ENCODE measurements around the gene TJP1.
"Not testable (repeated sequence)": the region's sequence is repeated elsewhere in the genome, so short reads cannot be mapped to it uniquely, and the experiment has no call there.

Gene TJP1

DNA sequence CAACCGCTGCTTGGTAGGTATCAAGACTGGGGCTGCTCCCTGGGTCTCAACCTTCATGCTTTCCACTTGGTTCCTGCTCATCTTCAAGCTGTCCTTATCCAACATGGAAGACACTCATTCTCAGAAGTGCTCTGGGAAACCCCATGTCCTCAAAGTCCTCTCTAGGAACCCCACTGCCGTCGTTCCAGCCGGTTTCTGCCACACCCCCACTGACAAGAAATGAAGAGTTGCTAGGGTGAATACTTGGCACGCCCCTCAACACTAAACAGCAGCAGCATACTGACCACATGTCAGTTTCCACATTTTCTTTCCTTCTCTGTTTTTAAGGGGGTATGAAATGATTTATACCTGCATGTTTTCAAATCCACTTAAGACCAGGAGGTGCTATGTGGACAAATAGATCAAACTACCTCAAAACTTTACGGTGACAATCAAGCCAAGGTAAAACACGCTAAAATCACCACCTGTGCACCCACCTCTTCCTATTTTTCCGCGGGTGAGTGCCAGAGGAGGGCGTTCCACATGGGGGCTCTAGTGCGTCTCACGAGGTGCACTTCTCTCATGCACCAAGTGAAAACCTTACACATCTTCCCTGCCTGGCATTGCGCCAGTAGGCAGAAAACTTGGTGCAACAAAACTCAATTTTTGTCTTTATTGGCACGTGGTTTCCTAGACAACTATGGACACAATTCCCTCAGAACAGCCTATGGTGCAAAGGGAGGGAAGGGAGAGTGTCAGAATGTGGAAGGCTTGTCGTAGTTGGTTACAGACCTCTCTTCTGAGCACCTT lies 125.1 kb downstream of the TJP1 start:
- no peak for DNase-seq

DNA sequence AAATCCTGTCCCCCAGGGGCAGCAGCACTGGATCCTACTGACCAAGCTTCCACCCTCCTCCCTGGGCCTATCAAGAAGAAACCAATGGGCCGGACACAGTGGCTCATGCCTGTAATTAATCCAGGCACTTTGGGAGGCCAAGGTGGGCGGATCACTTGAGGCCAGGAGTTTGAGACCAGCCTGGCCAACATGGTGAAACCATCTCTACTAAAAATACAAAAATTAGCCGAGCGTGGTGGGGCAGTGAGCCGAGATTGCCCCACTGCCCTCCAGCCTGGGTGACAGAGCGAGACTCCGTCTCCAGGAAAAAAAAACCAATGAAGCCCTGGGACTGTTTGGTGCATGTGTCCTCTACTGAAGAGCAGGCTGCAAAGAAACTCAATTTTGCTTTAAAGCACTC lies 125.8 kb downstream of the TJP1 start:
- not testable (repeated sequence) for DNase-seq

DNA sequence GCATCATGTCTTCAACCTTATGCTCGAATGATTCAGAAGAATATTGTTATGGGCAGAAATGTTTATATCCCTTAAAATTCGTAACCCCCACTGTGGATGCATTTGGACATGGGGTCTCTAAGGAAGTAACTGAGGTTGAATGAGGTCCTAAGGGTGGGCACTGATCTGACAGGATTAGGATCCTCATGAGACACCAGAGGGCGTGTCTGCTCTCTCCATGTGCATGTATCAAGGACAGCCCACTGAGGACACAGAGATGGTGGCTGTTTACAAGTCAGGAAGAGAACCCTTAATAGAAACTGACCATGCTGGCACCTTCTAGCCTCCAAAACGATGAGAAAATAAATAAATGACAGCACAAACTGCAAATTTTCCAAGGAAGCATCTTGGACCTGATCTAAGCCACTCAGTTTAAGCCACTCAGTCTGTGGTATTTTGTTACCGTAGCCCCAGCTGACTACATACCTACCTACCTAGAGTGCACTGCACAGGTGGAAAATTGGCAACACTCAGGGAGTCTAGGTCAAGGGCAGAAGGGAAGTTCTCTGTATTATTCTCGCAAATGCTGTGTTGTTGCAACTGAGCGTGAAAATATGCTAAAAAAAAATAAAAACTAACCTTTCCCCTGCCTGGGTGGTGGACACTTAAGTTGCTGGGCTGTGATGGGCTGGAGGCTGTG lies 126.6 kb downstream of the TJP1 start:
- DNase-seq: no peak

DNA sequence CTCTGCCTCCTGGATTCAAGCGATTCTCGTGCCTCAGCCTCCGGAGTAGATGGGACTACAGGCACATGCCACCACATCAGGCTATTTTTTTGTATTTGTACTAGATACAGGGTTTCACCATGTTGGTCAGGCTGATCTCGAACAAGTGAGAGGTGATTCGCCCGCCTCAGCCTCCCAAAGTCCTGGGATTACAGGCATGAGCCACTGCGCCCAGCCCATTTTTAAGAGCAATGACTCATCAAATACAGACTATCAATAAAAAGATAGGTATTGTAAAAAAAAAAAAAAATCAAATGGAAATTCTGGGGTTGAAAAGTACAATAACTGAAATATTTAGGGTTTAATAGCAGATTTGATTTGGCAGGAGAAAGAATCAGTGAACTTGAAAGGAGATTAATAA lies 129.0 kb downstream of the TJP1 start:
- no peak for DNase-seq

DNA sequence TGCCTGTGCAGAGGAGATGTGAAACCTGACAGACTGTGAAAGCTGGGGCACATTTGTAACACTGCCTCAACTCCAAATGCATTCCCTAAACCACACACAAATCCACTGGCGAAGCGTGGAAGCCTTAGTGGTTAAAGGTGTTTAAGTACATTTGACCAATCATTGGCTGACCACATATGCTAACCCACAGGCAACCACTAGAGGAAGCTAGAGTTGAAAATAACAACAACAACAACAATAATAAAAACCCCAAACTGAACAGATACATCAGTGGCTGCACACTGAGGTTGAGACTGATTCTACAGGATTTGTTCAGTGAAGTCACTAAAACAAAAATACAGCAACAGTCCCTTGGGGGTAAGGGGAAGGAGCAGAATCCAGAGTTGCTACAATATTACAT lies 129.7 kb downstream of the TJP1 start:
- no peak for DNase-seq

DNA sequence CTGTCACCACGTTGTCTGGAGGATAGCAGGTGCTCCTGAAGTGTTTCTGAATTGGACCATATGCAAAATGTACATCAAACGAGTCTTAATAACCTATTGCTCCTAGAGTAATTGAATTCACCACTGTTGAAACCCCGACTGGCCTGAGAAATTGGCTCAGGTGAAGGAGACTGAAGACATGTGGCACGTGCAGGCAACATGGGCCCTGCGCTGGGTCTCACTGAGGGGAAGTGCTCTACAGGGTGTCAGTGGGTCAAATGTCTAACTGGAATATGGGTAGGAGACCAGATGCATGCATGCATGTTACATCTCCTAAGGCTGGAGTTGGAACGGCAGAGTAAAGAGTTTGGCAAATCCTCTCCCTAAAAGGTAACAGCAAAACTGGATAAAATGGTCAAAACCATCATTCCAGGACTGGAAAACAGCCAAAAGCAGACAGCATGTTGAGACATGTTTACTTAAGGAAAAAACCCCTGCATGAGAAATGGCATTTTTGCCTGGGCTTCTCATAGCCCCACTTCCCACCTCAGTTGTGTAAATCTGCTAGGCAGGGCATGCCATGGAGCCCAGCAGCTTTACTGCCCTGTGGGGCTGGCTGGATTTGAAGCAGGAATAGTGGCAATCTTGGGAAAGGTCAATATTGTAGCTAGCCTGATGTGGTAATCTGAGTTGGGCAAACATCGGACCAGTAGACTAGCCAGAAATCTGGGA lies 131.3 kb downstream of the TJP1 start:
- peak; percentile 43 for DNase-seq

DNA sequence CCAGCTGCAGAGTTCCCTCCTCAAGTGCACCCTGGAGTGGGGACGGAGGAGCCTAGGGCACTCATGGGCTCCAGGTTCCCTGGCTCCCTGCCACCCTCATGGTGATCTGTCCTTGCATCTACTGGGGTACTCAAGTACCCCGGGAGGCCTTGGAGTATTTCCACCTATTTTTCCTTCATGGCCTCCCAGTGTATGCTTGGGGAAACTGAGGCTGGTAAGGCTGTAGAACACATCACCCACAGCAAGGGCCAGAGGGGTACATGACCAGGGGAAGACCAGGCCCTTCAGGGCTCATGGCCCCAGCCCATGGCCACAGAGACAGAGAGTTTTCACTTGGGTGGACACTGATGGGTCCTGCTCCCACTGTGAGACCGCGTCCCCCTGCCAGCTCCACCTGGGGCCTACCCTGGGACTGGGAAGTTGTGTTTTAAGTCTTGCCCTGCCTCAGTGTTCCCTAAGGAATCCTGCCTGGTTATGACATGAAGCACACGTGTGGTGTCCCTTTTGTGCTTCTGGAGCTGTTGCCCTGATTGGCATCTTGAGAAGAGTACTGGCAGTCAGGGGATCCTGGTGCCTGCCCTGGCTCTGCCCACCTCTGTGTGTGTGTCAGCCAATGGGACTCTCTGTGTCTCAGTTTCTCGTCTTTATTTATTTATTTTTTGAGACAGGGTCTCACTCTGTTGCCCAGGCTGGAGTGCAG lies 132.8 kb downstream of the TJP1 start:
- no peak for DNase-seq

DNA sequence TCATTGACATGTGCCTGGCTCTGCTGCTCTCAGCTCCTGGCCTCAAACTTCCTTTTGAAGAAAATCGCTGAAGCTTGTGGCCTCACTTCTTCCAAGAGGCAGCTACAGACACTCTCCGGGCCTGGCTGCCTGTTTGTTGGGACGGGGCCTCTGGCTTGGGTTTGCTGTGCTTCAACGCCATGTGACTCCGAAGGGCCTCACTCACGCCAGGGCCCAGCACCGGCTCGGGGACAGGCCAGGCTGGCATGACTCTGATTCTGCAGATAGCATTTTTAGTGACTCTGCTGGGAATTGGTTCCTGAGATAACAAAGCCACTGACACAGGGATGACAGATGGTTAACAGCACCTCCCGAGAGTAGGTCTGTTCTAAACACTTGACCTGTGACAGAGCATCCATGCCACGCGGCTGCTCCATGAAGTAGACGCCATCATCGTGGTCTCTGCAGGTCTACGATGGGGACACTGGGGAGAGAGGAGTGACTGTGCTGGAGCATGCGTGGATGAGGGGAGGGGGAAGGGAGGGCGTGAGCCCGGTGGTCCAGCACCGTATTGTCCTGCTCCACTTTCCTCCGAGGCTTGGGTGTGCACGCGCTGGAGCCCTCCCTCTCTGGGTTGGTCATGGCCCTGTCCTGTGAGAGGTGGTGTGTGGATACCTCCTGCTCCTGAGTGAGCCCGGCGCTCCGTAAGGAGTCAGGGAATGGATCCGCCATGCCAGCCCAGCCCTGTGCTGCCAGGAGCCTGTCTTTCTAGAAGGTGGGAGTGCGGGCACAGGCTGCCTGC lies 133.6 kb downstream of the TJP1 start:
- no peak for DNase-seq

DNA sequence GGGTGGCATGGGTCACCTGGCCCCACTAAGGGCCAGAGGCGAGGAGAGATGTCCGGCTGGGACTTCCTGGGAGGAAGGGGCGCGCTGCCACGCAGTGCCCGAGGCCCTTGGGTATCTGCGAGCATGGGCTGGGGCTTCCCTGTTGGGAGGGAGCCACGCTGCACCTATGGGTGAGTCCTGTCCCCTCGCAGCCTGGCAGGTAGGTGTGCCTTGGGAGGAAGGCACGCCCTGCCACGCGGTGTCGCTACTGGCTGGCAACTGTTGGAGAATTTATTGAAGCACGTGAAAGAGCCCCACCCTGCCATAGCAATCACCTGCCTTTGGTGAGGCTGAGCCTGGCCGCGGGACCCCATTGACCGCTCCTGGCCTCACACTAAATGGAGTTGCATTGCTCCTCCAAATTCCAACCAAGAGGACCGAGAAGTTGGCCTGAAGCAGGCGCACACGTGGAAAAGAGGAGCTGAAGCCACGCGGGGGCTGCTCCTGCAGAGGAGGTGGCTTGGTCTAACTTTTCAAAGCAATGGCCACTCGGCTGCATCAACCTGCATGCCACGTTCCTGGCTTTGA lies 134.2 kb downstream of the TJP1 start:
- DNase-seq: no peak

DNA sequence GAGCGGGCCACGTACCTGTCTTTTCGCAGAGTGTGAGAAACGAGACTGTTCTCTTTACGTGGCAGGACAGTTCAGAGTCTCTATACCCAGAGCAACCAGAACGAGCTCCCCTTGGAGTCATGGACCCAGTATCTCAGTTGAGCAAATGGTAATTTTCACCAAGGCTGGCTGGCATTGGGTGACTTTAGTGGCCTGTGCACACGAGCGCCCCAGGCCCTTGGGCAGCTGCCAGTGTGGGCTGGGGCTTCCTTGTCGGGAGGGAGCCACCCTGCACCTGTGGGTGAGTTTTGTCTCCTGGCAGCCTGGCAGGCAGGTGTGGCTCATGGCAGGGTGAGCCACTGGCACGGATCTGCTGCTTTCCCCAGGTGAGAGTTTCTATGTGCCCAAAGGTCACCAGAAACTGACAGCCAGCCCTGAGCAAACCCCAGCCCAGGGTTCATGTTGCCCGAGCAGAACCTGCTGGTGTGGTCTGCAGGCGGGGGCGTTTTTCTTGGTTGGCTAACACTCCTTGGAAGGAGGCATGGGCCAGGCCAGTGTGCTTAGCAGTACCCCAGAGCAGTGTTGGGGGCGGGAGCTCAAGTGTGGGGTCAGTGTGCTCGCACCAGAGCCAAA lies 135.0 kb downstream of the TJP1 start:
- DNase-seq: no peak

DNA sequence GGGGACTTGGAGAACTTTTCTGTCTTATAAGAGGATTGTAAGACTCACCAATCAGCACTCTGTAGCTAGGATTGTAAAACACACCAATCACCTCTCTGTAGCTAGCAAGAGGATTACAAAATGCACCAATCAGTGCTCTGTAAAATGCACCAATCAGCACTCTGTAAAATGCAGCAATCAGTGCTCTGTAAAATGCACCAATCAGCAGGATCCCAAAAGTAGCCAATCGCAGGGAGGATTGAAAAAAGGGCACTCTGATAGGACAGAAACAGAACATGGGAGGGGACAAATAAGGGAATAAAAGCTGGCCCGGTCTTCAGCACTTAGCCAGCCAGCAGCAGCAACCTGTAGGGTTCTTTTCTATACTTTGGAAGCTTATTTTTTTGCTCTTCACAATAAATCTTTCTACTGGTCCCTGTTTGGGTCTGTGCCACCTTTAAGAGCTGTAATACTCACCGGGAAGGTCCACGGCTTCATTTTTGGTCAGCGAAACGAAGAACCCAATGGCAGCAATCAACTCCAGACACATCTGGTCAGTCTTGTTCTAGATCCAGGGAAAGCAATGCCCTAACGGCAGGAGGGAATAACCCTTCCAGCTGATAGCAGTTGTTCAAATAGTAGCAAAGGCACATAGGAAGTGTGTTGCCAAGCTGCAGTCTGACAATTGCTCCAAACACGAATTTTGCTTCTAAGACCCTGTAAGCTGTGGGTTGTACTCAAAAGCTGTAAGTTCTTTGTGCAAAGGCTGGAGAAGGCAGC lies 135.6 kb downstream of the TJP1 start:
- DNase-seq: no peak

DNA sequence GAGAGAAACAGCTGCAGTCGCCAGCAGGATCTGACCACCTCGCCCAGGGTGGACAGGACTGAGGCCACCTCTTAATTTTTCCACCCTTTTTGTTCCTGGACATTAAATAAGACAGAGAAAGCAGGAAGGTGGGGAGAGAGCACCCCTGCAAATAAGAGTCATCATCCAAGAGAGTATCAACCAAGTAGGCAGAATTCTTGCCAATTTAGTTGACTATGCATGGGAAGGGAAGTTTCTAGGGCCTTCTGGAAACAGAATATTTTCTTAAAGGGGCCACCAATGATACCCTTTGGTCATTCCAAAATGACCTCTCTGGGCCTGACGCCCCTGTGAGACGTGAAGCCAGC lies 136.2 kb downstream of the TJP1 start:
- no peak for DNase-seq

DNA sequence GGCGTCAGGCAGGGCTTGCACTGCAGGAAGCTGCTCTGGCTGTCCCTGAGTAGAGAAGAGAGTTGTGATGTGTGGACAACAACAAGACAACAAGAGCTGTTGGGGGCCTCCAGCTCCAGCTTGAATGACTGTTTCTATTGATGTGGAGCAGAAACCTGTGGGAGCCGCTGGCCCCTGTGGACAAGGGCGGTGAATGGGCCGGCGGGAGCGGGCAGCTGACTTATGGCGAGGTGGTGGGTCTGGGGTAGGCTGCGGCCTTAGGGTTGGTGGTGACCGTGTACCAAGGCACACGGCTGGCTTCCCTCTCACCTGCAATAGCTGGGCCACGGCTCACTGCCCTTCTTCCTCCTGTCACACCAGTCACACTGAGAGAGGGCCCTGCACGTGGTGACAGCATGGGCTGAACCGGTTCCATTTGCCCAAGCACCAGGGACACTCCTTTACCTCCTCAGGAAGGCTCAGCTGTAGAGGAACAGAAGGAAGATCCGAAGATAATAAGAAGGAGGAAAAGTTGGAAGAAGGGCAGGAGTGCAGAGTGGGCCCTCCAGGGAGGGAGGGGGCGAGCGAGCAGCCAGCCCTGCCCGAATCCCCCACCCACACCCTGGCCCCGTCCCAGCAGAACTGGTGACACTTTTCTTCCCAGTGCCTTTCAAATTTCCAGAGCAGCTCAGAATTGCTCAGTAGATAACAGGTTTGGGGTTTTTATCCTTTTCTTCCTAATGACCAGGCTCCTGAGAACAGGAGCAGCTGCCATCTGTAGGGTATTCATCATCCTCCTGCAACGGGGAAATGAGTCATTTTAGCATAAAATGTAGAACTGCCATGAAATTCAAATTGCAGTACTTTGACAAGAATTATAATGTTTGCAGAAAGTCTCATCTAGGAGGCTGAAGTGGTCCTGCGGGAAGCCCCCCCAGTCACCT lies 136.9 kb downstream of the TJP1 start:
- DNase-seq: peak; percentile 69

DNA sequence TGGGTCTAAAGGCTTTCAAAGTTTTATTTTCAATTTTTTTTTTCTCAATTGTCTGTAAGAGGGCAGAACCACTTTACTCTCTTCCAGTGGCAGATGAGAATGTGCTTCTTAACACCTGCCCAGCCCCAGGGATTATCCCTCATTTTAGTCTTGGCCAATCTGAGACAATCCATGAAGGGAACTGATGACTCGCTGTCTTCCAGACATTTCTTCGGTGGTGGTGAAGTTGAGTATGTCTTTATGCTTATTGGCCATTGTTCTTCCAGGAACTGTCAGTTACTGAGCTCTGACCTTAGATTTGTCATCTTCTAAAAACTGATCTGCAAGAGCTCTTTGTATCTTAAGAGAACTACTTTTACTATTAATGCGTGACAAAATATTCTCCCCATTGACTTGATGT lies 139.5 kb downstream of the TJP1 start:
- DNase-seq: peak; percentile 39

DNA sequence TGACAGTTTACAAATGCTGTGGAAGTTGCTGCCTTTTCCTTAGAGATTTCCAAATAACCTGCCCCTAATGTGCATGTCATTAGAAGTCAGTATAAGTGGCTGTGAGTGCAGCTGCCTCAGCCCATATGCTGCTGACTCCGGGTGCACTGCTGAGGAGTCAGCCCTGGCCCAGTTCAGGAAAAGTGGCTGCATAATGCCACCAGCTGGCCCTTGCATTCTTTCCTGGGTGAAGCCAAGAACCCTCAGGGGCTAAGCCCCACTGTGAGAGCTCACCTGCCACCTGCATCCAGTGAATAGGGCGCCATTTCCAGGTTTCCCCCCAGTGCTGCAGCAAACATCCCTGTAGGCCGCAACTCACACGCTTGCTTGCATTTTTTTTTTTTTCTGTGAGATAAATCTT lies 139.9 kb downstream of the TJP1 start:
- no peak for DNase-seq

DNA sequence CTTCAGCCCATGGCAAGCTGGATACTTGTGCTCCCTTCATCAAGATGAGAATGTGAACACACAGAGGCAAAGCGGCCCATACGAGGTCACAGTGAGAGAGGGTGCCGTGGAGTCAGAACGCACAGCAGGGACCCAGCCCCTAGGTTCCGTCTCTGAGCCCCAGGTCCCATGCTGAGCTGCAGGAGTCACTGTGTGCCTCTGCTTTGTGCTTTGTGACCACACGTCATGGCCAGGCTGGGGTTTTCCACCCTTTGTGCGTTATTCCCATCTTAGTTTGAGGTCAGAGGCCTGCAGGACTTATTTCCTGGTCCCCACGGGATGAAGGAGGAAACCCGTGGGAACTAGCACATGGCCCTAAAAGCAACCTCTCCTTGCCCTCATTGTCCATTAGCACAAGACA lies 140.3 kb downstream of the TJP1 start:
- no peak for DNase-seq

DNA sequence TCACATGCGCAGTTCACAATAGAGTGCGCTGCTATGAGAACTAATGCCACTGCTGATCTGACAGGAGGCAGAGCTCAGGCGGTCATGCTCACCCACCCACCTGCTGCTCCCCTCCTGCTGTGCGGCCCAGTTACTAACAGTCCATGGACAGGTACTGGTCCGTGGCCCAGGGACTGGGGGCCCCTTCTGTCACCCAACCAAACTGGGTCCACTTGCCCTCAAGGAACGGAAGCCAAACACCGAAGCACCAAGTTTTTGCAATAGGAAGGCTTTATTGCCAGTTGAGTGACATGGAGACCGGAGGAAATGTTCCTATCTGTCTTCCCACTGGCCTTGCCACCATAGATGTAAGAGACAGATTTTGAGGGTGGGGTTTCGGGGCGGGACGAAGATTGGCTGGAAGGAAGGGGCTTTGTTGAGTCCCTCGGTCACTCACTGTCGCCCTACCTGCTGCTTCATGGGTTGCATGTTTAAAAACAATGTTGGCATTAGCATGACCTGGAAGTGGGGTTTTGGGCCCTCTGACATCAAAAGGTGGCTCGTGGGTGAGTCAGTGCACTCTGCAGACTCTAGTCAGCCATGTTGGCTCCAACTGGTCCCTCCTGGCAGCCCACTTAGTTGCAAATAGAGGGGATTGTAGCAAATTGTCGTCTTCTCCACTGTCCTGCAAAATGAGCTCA lies 141.0 kb downstream of the TJP1 start:
- no peak for DNase-seq

DNA sequence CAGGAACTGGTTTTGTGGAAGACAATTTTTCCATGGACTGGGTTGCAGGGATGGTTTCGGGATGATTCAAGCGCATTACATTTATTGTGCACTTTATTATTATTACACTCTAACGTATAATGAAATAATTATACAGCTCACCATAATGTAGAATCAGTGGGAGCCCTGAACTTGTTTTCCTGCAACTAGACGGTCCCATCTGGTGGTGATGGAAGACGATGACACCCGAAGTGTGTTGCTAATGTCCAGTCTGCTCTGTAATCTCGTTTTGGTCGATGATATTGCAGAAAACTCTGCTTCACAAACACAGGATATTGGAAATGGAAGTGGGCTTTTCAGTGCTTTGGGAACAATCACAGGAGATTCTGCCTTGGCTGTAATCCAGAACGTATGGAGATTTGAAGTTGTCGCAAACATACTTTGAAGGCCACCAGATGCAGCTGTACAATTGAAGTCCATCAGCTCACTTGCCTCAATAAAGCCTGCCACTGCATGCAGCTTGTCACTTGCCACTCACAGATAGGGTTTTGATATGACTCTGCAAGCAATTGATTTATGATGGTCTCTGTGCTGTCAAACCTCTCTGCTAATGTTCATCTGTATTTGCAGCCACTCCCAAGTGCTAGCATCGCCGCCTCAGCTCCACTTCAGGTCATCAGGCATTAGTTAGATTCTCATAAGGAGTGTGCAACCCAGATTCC lies 141.7 kb downstream of the TJP1 start:
- DNase-seq: no peak
